ENCODE results near the gene SPAG16.

DNA sequence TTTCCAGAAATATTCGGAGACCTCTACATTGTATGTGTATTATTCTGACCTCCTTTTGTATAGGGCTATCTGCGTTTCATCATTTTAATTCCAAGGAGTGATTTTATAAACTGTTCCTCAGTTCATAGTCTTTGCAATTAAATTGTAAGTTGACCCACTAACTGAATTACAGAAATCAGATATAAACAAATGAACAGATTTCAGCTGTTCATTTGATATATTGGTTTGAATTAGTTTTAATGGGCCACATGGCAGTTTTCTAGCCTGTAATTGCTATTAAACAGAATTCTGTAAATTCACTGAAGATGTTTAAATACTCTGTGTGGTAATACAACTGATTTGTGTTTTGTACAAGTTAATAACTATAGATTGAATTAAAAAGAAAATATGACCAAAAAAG lies 780.2 kb downstream of the SPAG16 start:
- TF ChIP-seq, protein P1, sequence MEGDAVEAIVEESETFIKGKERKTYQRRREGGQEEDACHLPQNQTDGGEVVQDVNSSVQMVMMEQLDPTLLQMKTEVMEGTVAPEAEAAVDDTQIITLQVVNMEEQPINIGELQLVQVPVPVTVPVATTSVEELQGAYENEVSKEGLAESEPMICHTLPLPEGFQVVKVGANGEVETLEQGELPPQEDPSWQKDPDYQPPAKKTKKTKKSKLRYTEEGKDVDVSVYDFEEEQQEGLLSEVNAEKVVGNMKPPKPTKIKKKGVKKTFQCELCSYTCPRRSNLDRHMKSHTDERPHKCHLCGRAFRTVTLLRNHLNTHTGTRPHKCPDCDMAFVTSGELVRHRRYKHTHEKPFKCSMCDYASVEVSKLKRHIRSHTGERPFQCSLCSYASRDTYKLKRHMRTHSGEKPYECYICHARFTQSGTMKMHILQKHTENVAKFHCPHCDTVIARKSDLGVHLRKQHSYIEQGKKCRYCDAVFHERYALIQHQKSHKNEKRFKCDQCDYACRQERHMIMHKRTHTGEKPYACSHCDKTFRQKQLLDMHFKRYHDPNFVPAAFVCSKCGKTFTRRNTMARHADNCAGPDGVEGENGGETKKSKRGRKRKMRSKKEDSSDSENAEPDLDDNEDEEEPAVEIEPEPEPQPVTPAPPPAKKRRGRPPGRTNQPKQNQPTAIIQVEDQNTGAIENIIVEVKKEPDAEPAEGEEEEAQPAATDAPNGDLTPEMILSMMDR (IDR thresholded peaks at IDR 0.05; ENCODE audit: low read depth, low read length), result no peak
- TF ChIP-seq, protein P2, sequence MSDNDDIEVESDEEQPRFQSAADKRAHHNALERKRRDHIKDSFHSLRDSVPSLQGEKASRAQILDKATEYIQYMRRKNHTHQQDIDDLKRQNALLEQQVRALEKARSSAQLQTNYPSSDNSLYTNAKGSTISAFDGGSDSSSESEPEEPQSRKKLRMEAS (IDR thresholded peaks at IDR 0.05; ENCODE audit: low read depth, low read length), result no peak
- no peak for TF ChIP-seq POLR2A (IDR thresholded peaks at IDR 0.05; ENCODE audit: extremely low read depth, insufficient read length)

All from NB4 (cell line).